Measurements from ENCODE around the gene CDC26.
"Not testable (repeated sequence)": the region's sequence is repeated elsewhere in the genome, so short reads cannot be mapped to it uniquely, and the experiment has no call there.

Gene CDC26

DNA sequence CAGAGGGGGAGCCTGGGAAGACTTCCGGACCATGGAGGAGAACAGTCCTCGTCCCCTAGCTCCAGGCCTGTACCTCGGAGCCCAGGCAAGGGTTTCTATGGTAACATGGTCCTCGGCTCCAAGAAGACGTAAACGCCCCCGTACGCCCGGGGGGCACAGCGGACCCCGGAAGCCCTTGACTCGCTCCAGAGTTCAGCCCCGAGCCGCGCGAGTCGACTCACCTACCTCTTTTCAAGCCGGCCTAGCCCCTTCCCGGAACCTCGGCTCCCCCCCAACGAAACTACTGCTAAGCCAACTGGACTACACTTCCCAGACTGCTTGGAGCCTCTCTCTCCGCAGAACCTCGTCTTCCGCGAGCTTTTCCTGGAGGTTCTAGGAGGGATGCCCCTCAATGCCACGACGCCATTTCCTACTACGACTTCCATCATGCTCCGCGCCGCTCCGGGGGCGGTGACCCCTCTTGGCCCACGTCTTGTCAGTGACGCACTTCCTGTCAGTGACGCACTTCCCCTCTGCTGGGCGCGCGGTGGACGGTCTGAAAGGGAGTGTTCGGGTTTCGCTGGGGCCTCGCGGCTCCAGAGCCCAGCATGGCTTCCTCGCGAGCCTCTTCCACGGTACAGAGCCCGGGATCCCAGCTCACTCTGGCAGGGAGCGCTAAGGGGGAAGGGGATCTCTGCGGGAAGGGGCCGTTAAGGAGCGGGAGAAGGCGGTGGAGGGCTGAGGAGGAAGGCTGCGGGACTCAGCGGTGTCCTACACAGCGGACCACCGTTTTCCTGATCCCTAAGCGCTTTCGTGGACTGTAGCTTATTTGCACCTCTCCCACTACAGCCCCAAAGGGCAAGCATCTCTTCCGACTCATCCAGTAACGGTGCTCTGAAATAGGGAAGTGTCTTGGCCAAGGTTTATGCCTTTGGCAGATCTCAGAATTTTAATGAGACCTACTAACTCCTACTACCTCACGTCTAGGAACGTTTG lies at the start of gene CDC26, which contains the start of gene PRPF4:
CDC26 (minus strand) TSS at position 416 of the 975 bp plus-strand sequence. CDS start 3,065 bp downstream, outside the sequence.
PRPF4 (plus strand) TSS at position 502 of the 975 bp plus-strand sequence; CDS start at position 588, 86 bp downstream.
- DNase-seq (ENCODE audit: low read depth) = peak; percentile 99

DNA sequence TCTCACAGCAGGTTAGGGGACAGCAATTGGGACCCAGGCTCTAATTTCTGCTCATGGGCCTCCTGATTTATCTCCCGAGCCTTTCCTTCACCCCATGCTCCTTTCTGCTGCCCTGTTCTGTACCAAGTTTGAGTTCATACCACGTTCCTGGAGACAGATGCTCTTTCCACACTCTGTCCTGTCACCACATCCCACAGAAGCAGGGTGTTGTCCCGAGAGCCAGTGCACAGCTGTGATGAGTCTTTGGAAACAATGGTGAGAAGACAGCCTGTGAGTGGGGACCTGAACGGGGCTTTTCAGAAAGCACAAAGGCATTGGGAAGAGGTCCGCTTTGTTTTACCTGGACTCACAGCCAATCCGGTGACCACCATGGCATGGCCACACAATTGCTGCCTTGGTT lies 47.3 kb upstream of the CDC26 start:
- no peak for DNase-seq (ENCODE audit: low read depth)

DNA sequence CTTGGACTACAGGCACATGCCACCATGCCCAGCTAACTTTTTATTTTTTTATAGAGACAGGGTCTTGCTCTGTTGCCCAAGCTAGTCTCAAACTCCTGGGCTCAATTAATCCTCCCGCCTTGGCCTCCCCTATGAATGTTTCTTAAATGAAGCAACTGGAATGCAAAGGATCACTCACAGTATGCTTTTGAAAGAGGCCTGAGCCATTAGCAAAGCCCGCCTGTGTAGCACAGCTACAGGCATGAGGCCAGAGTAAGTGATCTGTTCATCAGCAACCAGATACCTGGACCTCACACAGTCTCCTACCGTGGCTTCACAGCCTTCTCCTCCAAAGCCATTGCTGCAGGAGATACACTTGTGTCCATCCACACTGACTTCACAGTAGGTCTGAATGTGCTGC lies 44.7 kb upstream of the CDC26 start:
- DNase-seq (ENCODE audit: low read depth) = no peak

DNA sequence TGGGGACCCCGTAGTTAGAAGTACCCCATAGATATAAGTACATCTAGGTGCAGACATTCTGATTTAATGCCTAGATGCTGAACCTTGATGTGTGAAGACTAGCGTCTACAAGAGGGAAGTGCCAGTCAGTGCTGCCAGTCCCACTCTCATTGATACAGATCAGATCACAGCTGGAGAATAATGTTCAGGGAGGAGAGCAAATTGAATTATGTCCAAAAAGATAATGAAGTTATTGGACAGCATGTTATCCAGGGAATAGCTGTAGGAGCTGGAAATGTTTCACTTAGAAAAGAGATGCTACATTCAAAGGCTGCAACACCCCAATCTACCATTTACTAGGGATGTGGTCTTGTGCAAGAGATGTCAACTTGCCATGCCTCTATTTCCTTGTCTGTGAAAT lies 43.7 kb upstream of the CDC26 start:
- DNase-seq (ENCODE audit: low read depth) = no peak

DNA sequence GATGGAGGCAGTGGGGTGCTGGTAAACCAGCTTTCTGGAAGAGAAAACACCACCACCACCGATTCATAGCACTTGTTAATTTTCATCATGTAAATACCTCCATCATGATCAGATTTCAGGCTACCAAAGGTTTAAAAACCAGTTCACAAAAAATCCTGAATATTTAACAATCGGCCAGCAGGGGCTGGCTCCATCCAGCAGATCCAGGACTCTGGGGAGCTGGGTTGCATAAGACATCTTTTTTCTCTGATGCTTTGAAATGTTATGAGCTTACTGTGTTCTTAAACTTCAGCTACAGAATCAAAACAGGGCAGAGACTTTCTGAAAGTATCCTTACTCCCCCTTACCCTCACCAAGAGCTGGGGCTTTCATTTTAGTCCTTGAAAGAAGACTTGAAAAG lies 42.4 kb upstream of the CDC26 start:
- DNase-seq (ENCODE audit: low read depth) = no peak

DNA sequence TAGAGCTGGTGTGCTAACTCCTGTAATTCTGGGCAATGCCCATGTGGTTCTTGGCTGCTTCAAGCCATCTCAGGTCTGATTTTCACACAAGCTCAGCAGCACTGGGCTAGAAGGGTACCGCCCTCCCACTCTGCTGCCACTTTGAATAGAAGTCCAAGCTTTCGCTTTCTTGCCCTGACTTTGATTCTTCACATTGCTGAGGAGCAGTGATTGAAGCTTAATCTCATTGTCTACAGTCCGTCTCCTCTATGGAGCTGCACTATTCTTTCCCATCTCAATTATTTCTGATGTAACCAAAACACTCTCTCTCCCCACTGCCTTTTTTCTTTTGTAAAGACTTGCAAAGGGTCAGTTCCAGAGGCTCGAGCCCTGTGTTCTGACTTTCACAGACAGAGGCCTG lies 40.7 kb upstream of the CDC26 start:
- DNase-seq (ENCODE audit: low read depth) = no peak

DNA sequence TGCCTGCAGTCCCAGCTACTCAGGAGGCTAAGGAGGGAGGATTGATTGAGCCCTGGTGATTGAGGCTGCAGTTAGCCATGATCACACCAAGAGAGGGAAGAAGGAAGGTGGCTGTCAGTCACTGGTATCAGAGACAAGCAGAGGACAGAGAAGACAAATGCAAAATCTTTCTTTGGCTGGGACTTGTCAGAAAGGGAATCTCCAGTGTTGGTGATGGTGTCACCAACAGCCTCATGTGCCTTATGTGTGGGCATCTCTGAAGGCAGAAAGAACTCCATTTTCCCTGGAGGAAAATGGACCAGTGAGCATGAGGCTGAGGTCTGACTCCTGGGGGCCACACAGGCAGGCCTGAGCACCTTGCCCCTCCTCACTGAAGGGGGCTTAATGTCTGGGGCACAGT lies 39.9 kb upstream of the CDC26 start:
- no peak for DNase-seq (ENCODE audit: low read depth)

DNA sequence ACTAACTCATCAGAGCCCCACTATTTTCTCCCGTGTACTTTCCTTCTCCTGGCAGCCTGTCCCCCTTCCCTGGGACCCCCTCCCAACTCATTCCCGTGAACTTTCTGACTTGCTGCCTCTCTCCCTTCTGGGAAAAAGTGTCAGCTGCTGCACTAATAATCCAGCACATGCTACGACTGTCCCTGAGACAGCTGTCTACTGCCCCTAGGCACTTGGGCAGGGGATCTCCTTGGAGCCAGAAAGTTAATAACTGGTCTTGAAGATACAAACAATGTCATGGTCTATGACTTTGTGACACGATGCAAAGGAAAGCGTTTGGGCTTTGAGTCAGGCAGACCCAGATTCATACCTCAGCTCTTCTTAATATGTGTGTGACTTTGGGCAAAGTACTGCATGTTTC lies 37.9 kb upstream of the CDC26 start:
- DNase-seq (ENCODE audit: low read depth) = no peak

DNA sequence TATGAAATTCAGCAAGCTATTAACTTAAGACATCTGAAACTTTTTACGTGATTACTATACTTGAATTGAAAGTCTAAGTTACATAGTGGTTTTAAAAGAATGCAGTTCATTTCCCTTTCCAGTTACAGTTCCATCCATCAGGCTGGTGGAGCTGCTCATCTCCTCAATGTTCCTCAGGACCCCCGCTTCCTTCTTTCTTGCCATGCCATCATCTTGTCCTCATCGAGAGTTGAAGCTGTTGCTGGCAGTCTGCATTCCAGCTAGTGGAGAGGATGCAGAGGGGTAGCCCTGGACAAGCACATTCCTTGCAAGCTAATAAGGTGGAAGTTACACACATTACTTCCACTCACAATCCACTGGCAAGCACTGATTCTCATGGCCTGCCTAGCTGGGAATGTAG lies 36.6 kb upstream of the CDC26 start:
- no peak for DNase-seq (ENCODE audit: low read depth)

DNA sequence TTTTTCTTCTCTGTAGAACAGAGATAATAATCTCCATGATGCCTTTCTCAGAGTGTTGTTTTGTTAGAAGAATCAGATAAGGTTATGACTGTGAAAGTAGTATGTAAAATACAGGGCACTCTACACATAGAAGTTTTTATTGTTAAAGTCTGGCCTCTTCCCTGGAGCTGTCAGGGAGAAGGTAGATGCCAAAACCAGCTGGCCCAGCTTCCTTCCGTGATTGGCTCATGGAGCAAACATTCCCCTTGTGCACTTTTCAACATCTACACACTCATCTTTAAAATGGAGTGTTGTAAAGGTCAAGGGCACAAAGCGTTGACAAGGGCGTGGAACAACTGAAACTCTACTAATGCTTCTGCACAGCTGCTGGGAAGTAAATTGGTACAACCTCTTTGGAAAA lies 35.2 kb upstream of the CDC26 start:
- no peak for DNase-seq (ENCODE audit: low read depth)

DNA sequence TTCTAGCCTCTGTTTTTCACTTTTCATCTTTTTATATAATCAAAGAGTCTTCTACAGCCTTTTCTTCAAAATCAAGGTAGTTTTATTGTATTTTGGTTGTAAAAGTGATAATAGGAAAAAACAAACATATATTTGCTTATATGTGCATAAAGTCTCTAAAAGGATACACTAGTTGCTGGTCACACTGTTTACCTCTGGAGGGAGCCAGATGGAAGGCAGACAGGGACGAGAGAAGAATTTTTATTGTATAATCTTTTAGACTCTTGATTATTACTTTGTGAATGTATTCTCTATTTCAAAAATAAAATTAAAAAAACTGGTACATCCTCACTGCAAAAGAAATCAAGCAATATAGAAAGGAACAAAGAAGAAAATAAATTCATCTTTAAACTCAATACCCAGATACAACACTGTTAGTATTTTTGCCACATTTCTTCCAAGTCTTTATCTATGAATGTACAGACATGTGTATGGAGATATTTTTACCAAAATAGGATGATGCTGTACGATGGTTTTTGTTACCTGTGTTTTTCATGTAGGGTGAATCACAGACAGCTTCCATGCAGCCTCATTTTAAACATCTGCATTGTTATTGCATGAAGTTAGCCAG lies 33.9 kb upstream of the CDC26 start:
- DNase-seq (ENCODE audit: low read depth) = peak; percentile 57

DNA sequence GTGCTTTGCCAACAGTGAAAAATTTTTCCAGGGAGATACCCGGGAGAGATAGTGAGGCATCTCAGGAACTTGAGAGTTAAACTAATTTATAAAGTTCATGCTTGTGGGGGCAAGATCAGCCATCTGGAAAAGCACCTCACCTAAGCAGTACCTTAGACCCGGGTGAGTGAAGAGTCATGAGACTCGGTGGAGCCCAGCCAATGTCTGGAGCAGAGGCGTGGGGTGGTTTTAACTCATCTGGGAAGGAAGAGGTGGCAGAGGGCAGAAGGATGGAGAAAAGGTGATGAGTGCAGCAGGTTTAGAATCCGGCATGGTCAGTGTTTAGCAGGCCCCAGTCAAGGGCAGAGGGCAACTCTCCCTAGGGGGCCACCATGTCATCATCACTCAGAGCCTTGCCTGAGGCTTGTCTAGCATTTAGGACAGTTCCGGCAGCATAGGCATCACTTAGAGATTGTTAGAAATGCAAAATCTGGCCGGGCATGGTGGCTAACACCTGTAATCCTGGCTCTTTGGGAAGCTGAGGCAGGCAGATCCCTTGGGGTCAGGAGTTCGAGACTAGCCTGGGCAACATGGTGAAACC lies 32.1 kb upstream of the CDC26 start:
- DNase-seq (ENCODE audit: low read depth) = no peak

DNA sequence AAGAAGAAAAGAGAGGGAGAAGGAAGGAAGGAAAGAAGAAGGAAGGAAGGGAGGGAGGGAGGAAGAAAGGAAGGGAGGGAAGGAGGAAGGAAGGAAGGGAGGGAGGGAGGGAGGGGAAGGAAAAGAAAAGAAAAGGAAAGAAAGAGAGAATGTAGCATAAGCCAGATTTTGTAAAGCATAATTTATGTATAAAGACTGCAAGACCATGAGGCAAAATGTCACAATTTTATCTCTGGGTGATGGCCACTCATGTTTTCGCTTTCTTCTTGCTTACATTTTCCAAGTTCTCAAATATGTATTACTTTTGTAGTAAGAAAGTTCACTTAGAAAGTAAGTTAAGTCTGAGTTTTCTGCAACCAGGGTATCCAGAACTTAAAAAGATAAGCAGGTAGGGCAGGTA lies 31.2 kb upstream of the CDC26 start:
- no peak for DNase-seq (ENCODE audit: low read depth)

DNA sequence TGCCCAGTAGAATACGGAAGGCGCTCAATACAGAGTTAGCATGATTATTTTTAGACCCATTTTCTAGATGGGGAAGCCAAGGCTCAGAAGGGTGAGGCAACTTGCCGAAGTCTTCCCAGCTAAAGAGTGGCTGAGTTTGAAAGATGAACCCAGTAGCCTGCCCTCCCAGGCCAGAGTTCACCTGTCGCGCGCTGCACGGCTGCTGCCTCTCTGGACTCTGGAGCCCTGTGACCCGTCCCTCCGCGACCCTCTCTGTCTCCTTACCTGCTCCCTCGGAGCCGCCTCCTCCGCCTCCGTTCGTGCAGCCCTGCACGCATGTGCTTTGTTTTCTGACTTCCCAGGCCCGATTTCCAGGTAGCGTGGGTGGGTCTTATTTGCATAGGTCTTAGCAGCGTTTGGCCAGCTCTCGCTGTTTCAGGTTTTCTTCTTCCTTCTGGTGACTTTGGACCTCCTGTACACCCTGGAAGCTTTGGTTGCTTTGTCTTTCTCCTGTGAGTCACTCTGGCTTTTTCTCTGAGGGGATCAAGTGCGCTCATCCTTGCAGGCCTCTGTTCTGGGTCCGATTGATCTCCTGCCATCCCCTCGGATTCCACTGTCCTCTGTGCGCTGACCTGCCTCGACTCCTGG lies 27.5 kb upstream of the CDC26 start, which contains the start of gene RNF183:
RNF183 (minus strand) TSS at position 585 of the 627 bp plus-strand sequence. CDS start 5,192 bp downstream, outside the sequence.
- no peak for DNase-seq (ENCODE audit: low read depth)

DNA sequence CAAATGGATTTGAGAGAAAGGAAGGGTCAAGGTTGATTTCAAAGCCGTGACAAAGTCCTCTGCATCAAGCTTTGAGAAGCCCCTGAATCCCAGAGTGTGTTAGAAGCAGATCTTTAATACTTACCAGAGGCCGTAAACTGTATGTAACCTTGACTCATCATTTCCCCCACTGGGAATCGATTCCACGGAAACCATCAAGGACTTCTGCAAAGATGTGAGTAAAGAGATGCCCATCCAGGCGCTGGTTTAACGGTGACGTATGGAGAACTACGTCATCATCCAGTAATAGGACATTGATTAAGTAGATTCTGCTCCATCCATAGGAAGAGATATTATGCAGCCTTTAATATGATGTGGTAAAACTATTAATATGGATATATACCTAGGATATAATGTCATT lies 26.2 kb upstream of the CDC26 start:
- DNase-seq (ENCODE audit: low read depth) = no peak

DNA sequence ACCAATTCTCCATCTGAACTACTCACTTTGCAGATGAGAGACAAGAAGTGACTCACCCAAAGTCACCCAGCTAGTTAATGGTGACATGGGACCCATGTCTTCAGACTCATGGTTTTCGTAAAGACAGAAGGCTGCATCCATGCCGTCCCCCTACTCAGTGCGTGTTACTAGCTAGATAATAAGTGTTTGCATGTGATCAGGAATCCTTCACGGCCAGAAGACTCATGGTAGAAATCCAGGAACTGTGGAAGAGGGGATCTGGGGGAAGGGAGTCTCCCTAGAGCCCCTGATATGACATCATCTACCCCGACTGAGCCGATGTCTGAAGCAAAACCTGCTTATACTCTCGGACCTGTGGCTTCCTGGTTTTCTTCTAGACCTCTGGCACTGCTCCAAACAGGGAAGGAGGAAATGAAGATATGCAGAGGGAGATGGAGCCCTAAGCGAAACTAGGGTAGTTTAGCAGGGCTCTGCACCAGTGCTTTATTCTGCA lies 24.5 kb upstream of the CDC26 start:
- no peak for DNase-seq (ENCODE audit: low read depth)

DNA sequence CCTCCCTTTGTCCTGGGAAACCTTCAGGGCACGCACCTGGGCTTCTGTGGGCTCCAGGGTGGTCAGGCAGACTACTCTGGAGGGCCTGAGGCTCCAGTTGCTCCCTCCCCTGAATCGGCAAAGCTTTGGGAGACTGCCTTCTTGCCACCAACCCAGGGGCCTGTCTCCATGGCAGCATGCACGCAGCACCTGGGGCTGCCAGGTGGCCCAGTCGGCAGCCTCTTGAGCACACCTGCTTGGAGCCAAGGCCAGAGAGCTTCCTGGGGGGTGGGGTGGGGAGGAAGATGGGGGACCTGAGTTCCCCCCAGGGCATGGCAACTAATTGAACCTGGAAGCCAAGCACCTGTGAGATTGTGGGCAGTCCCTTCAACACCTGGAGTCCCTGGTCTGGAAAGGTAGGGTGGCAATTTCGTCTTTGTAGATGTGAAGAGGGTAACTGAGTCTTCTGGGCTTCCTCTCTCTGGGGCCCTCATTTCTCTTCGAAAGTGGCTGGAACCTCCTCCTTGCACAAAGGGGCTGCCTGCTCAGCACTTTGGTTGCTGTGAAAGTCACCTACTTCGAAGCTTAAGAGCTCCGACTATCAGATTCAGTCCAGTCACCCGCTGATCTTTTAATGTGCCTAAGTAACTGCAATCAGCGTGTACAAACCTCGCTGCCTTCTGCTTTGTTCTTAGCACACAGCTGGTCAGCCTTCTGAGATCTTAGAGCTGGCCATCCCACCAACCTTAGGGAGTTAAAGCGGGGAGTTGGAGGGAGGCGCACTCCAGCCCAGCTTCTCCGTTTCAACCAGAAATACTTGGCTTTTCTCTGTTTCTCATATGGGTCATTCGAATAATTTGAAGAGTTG lies 23.8 kb upstream of the CDC26 start:
- DNase-seq (ENCODE audit: low read depth) = no peak

DNA sequence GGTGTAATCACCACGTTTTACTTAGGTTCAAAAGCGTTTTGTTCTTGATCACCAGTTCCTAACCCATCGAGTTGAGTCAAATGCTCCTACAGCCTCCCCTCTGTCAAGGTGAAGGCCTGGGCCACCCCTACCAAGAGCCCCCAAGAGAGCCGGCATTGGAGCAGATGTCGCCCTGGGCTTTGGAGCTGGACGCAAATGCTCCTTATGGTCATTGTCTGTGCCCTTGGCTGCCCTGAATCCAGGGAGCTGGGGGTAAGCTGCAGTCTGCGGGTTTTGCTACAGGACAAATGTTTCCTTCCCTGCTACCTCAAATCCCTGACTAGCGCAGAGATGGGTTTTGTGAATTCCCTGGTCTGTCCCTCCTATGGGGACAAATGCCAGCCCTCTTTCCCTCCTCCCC lies 22.9 kb upstream of the CDC26 start:
- DNase-seq (ENCODE audit: low read depth) = no peak

DNA sequence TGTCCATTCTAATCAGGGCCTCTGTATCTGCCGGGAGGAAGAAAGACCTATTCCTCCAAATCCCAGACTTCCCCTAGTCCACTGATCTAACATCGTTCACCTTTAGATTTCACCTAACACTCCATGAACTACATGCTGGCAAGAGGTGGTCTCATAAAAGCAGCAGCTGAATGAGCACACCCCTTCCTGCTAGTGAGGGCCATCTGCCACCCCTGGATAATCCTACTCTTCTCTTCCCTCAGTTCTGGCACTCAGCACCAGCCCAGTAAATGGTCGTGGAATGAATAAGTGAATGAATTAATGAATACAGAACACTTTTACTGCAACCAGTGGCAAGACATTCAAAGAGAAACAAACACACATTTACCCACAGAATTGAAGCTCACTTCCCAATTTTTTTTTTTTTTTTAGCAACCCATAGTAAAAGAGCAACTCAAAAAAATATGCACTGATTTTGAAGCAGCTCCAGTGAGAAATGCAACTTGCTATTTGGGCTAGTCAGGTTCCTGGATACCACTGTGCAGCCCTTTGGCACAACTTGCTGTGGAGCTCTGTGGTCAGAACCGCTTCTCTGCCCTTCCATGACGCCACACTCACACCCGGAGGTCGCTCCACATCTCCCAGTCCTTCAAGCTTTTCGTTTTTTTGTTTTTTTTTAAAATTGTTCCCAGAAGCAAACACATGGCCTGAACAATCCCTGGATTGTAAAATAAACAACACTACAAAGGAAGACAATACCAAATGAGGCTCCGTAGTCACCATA lies 21.6 kb upstream of the CDC26 start:
- DNase-seq (ENCODE audit: low read depth) = no peak

DNA sequence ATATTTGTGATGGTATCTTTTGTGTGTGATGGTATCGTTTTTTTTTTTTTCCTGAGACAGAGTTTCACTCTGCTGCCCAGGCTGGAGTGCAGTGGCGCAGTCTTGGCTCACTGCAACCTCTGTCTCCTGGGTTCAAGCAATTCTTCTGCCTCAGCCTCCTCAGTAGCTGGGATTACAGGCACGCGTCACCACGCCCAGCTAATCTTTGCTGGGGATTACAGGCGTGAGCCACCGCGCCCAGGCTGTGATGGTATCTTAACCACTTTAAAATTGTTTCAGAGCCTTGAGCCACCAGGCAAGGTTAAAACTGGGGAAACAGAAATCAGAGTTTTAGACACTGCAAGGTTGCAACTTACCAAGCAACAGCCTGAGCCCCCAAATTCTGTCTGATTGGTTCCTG lies 20.9 kb upstream of the CDC26 start:
- not testable (repeated sequence) for DNase-seq (ENCODE audit: low read depth)

Measured in iris pigment epithelial cell (primary cell).